NCI-H226 (cell line): Measurements from ENCODE around the gene SLC38A9.

Experiments
- DNase-seq: peaks from one replicate; pipeline ENCODE4 v3.0.0-alpha.2; 2015

Gene SLC38A9

DNA sequence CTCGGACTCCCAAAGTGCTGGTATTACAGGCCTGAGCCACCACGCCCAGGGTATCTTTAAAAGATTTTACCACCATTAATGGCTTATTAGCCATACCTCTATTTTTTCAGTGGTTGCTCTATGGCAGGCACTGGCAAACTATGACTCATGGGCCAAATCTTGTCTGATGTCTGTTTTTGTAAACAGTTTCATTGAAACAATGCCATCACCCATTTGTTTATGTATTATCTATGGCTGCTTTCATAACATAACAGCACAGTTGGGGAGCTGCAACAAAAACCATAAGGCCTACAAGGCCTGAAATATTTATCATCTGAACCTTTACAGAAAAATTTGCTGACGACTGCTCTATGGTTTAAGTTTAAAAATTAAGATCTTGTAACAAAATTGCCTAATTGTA lies 66.8 kb downstream of the SLC38A9 start:
- peak; percentile 22 for DNase-seq

DNA sequence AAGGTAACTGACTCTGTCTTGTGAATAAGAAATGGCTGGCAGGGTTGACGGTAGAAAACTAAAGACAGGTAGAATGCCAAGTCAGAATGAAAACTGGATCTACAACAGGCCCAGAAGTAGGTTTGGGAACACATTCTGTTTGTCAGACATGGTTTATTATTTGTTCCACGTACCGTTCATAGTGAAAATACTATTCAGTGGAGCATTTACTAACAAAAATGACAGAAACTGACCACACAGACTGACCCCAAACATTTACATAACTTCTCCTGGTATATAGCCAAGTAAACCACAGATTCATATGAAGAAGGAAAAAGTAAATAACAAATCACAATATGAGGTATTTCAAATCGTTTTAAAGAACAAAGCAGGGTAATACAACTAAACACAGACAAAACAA lies 73.7 kb downstream of the SLC38A9 start:
- no peak for DNase-seq

GRCh38 chr5:55638051-55638450 lies 74.1 kb downstream of the SLC38A9 start:
- no peak for DNase-seq

- peak; percentile 30 for DNase-seq
Measured at GRCh38 chr5:55636683-55637082, 75.4 kb downstream of the SLC38A9 start.

DNA sequence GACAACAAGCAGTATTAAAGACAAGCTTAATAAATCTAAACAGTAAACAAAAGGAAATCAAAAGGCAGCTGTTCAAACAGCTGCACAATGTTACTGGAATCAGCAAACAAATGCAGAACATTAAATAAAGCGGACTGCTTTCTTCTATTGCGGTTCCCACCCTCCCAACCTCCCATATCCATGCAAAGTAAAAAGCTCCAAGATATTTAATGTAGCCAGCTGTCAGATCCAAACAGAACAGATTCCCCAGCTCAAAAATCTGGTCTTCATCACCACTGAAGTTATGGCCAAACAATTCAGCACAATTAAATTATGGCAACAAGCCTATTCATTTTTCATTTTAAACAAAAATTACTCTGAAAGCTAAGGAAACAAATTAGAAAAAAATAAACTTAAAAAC lies 75.9 kb downstream of the SLC38A9 start:
- DNase-seq = no peak

- no peak for DNase-seq
Measured at GRCh38 chr5:55634866-55635265, 77.3 kb downstream of the SLC38A9 start.

DNA sequence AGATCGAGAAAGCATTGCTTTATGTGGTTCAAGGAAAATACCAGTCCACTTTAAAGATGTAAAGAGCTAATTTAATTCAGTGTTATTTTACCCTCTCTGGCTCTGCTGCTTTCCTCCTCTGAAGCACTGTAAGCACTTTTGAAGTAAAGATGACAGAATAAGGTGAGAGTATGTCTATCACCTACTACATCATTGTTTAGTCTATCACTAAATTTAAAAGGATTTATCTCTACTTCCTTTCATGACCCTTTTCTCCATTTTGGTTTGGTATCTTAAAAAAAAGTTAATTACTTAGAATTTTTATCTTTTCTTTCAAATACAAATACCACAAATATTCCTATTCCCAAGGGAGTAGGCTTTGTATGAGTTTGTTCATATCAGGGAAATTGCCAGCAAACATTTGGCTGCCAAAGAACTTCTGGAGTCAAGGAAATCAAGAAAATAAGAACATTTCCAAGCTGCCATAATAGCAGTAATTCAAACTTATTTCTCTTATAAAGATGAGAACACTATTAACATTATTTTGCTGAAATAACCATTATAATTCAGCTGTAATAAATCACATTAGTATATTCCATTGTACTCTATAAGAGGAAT lies 77.8 kb downstream of the SLC38A9 start:
- DNase-seq = no peak

- DNase-seq = no peak
Measured at GRCh38 chr5:55633574-55634208, 78.4 kb downstream of the SLC38A9 start.

DNA sequence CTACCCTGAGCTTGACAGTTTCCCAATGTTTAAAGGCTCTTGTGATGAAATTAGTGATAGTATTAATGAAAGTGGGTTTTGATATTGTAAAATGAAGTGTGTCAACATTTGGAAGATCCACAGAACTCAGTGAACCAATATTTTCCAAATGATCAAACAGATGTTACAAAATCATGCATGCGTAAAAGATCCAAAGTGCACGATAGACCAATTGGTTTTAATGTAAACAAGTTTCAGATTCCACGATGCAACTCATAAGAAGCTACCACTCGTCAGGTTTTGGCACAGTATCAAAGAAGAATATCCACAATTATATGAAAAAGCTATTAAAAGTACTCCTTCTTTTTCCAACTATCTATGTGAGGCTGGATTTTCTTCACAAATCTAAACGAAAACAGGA lies 82.3 kb downstream of the SLC38A9 start:
- no peak for DNase-seq

DNA sequence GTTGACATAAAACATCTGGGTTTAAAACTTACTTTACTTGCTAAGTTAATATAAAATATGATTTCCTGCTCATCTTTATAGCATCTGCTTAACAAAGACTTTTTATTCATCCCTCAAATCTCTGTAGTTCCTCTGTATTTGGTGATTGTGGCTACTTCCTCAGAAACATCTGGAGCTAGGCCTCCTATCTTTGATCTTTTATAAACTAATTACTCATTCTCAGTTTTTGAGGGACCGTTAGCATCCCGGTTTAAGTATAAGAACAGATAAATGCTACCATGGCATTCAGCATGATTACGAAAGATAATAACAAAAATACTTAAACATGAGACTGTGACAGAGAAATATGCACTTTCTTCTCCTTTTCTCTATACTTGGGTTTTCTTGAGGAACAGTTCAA lies 85.3 kb downstream of the SLC38A9 start:
- no peak for DNase-seq

DNA sequence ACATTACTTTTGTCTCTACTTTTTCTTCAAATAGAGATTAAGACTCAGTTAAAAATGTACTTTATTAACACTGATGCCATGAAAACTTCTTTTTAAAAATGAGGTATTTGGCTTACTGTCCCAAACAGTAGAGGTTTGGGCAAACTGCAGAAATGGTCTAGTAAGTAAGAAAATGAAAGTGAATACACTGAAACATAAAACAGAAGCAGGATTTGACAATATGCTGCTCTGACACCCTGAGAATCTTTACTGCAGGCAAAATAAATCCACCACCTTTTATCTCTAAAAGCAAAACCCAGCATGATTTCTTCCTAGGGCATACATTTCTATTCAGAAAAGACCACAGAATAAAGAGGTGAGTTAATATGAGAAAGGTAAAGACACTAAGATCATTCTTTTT lies 86.2 kb downstream of the SLC38A9 start:
- DNase-seq = no peak

GRCh38 chr5:55625589-55625909 lies 86.6 kb downstream of the SLC38A9 start:
- no peak for DNase-seq

GRCh38 chr5:55624841-55625588 lies 87.1 kb downstream of the SLC38A9 start:
- no peak for DNase-seq

DNA sequence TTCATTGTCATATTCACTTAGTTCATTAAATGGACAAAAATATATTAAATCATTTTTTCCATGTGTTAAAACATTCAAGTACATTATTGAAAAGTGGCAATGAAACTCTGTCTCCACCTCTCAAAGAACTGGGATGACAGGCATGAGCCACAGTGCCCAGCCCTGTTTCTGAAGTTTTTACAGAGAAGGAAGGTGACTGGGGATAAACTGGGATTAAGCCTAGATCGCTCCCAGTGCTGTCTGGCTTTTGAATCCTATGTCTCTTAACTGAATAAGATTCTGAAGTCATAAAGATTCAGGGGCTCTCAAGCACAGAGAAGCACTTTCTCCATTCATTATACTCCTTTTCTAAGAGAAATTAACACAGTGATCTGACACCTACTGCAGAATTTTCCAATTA lies 88.3 kb downstream of the SLC38A9 start:
- no peak for DNase-seq

DNA sequence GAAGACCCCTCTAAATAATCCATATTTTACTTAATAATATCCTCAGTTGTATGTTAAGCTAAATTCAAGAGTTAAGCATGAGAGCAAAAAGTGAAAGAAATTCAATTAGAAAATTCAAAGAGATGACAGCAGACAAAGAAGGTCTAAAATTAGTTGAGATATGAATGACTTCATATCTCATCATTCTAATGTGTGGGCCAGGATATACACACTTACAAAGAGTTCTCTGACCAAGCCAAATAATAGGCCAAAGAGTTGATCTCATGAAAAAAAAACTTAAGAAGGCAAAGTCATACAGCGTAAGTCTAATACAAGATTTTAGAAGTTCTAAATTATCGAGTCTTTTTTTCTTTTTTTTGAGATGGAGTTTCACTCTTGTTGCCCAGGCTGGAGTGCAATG lies 89.7 kb downstream of the SLC38A9 start:
- DNase-seq = no peak

DNA sequence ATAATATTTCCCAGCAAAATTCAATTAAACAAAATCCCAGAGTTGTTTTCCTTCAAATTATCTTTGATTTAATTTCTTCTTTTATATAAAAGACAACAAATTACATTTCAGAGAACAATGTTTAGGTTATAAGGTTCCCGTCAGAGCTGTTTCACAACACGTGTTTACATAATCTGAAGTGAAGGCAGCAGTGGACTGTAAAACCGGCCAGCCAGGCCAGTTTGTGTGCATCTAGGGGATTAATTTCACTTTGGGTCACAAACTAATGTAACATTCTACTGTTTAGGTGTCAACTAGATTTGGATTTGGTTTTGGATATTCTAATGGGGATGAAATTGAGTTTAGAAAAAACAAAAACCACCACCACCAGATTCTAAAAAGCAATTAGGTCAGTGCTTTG lies 90.9 kb downstream of the SLC38A9 start:
- no peak for DNase-seq

- no peak for DNase-seq
Measured at GRCh38 chr5:55620766-55621160, 91.4 kb downstream of the SLC38A9 start.

DNA sequence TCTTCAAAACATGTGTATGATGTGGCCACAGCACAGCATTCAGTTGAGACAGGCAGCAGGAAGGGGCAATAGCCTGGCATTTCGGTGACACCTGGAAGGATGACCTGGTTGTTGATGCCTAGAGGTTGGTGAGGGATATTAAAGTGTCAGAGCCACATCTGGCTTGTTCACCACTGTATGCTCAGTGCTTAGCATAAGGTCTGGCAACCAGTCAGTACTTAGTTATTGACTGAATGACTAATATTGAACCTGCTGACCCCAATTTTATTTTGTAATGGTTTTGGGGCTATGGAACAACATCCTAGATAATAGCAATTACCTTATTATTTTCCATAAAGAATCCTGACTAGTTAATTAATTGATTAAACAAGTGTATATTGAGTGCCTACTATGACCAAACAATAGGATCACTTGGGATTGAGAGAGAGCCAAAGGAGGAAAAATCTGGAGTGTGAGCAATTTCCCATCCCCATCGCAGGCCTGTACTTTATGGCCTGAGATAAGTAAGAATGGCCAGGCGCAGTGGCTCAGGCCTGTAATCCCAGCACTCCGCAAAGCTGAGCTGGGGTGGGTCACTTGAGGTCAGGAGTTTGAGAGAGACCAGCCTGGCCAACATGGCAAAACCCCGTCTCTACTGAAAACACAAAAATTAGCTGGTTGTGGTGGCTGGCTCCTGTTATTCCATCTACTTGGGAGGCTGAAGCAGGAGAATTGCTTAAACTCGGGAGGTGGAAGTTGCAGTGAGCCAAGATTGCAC lies 91.9 kb downstream of the SLC38A9 start:
- no peak for DNase-seq

- no peak for DNase-seq
Measured at GRCh38 chr5:55618318-55618717, 93.8 kb downstream of the SLC38A9 start.

DNA sequence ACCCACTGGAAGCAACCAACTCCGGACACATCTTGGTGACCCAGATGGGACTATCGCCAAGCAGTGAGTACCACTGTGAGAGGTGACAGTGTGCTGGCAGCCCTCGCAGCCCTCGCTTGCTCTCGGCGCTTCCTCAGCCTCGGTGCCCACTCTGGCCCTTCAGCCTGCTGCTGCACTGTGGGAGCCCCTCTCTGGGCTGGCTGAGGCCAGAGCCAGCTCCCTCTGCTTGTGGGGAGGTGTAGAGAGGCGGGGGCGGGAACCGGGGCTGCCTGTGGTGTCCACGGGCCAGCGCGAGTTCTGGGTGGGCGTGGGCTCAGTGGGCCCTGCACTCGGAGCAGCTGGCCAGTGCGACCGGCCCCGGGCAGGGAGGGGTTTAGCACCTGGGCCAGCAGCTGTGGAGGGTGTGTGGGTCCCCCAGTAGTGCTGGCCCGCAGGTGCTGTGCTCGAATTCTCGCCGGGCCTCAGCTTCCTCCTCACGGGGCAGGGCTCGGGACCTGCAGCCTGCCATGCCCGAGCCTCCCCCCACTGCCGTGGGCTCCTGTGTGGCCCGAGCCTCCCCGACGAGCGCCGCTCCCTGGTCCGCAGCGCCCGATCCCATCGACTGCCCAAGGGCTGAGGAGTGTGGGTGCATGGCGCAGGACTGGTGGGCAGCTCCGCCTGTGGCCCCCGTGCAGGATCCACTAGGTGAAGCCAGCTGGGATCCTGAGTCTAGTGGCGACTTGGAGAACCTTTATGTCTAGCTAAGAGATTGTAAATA lies 98.8 kb downstream of the SLC38A9 start:
- no peak for DNase-seq

GRCh38 chr5:55610542-55610941 lies 101.6 kb downstream of the SLC38A9 start:
- no peak for DNase-seq

DNA sequence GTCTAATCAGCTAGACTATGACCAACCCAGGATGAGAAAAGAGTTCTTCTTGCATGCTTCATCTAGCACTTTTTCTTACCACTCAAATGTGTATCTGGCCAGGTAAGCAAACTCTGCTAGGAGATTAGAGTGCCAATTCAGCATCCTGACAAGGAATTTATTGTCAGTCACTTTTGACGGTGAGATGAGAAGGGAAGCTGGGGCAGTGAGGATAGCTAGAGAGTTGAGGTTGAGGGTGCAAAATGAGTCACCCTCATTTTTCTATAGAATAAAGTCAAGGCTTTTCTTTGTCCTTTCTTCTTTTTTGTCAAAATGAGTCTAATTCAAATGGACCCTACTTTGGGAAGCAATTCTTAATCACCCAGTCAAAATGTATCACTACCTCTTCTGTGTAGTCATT lies 102.7 kb downstream of the SLC38A9 start:
- no peak for DNase-seq
